EH (cell line): ENCODE results near the gene PTBP3.
A peak's percentile ranks its signal among the peaks of the same experiment; 100 is the strongest.
"Not testable (repeated sequence)": the region's sequence is repeated elsewhere in the genome, so short reads cannot be mapped to it uniquely, and the experiment has no call there.

Experiments
- DNase-seq: peaks from one replicate; pipeline ENCODE4 v3.0.0-alpha.2; 2015; ENCODE audit warnings: low read depth

The PTBP3 gene

DNA sequence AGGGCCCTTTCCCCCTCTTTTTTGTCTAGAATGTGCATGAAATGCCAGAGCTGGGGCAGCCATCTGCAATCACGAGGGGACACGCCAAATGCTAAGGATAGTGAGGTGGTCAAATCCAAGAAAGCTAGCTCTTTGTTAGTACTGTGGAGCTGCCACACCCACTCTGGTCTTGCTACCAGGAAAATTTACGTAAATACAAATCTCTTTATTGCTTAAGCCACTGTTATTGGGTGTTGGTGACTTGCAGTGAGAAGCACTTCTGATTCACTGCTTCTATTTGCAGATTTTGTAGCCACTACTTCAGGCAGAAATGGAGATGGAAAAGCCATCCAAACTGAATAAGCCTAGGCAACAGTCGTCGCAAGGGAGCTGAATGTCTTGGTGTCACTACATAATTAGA, 132.7 kb downstream of the PTBP3 start:
- DNase-seq: no peak

GRCh38 chr9:112198646-112199045, 134.8 kb downstream of the PTBP3 start:
- DNase-seq: peak; percentile 11

DNA sequence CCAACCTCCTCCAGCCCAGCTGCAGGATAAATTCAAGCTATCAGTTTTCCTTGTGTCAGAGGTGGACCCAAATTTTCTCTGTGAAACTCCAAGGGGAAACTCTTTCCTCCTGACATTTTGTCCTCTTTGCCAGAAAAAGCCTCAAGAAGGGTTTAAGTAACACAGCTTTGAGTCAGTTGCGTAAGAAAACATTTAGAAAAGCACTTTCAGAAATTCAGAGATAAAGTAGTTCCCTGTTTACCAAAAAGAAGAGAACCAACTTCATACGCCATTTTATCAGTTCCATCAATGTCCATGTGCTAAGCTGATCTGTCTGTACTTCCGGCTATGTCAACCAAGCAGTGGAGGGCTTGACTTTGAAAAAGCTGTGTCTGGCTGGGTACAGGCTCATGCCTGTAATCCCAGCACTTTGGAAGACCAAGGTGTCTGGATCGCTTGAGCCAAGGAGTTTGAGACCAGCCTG, 138.4 kb downstream of the PTBP3 start:
- peak; percentile 20 for DNase-seq

DNA sequence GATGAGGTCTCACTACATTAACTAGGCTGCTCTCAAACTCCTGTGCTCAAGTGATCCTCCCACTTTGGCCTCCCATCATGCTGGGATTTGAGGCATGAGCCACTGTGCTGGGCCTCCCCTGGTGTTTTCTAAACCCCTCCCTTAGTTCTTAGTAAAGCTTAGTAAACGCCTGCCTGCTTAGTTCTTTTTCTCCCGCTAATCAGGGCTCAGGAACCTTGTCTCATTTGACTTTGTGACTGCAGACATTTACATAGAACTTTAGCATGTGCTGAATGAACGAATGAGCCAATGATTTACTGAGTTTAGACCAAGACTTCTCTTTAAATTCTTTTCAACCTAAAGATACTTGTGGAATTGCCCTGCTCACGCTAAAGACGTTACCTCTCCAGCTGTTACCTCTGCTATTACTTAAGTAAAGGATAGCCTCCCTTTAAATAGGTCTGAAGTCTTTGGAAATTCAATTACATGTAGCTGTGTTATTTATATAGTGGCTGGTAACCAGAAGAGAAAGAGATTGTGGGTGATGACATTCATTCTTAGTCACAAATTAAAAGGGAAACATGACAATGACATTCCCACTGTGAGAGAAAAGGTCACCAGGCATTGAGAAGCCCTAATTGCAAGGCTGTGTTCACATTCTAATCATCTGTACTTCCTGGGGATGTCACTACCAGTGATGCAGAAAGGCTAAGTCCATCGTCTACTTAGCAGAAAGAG, 139.7 kb downstream of the PTBP3 start:
- DNase-seq: peak; percentile 14

- not testable (repeated sequence) for DNase-seq
These were observed 143.1 kb downstream of the PTBP3 start for GRCh38 chr9:112190320-112190719.

- DNase-seq: no peak
These were observed 144.5 kb downstream of the PTBP3 start for GRCh38 chr9:112188884-112189283.

DNA sequence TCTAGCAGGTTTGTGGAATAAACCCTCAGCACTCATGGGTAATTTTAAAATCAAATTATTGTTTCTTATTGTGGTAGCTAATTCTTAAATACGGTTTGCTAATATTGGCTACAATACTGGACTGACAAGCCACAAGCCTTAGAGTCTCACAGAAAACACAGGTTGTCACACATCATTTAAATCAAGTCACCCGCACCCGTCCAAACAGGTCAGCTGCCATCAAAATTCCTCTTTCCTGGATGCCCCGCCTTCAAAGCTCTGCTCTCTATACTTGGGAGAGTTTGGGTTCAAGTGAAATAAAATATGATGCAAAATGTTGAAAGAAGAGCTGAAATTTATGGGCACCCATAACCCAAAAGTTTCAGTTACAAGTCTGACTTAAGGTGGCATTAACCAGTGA, 146.0 kb downstream of the PTBP3 start:
- DNase-seq: no peak

- no peak for DNase-seq
These were observed 146.7 kb downstream of the PTBP3 start for GRCh38 chr9:112186695-112187094.

GRCh38 chr9:112184946-112185345, 148.5 kb downstream of the PTBP3 start:
- no peak for DNase-seq

DNA sequence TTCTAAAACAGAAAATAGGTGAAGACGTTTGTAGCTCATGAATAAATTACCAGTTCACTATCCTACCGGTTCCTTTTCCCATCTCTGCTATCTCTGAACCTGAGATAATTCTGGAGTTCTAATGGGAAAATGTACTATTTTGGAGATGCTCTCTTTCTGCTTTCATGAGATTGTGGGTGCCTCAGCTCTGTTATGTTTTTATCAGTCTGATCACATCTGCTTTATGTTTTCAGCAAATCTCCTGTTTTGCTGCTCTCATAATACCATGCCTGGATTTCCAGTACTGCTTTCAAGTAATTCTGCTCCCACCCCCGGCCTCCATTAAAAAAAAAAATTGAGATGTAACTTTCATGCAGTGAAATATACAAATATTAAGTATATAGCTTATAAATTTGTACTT, 149.2 kb downstream of the PTBP3 start:
- DNase-seq: no peak

GRCh38 chr9:112180387-112180881, 153.0 kb downstream of the PTBP3 start:
- peak; percentile 56 for DNase-seq

DNA sequence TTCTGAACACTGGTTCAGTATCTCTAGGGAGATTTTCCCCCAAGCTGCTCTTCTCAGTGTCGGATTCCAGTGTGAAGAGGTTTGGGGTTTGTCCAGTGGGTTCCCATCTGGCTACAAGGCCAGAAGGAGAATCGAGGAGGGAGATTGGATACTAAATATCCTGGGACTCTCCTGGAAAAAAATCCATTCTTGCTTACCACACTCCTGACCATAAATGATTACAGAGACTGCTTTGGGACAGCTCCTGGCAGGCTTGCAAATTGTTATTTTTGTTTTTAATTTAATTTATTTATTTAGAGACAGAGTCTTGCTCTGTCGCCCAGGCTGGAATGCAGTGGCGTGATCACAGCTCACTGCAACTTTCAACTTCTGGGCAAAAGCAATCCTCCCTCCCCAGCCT, 153.6 kb downstream of the PTBP3 start:
- DNase-seq: peak; percentile 61

DNA sequence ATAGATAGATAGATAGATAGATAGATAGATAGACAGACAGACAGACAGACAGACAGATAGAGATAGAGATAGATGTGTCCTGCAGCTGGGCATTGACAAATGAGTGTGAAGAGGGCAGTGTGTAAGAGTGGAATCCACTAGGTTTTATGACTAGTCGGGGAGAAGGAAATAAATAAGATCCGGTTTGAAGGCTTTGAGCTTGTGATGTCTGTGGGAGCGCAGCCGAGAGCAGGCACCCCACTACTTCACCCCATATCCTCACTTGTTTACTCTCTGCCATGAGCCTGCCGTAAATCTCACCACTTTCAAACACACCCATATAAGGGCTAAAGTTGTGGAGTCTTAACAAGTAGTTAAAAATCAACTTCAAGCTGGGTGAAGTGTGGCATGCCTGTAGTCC, 156.9 kb downstream of the PTBP3 start:
- DNase-seq: no peak

DNA sequence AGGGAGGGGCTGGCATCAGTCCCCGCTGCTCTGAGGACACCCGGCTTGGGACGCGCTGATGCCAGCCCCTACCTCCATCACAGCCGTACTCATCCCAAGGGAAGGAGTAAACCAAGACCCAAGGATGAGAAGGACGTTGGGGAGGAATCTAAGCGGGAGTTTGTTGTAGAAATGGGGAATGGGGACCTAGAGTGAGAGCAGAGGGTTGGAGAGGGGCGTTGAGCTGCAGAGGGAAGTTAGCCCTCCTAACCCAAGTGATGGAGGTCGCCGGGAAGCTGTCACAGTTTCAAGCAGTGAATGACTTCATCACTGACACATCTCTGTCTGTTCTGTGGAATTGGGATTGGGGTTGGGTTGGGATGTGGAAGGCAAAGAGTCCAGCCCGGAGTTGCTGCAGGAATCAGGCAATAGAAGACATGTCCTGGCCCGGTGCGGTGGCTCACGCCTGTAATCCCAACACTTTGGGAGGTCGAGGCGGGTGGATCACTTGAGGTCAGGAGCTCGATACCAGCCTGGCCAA, 157.6 kb downstream of the PTBP3 start:
- no peak for DNase-seq

- DNase-seq: peak; percentile 36
These were observed 158.2 kb downstream of the PTBP3 start, which contains the start of gene SUSD1 for GRCh38 chr9:112174965-112175795. SUSD1 (minus strand) TSS chr9:112175297; CDS start chr9:112175235, 62 bp downstream.

- peak; percentile 76 for DNase-seq
These were observed 159.0 kb downstream of the PTBP3 start for GRCh38 chr9:112174222-112174964.

- DNase-seq: no peak
These were observed 159.8 kb downstream of the PTBP3 start for GRCh38 chr9:112173489-112174221.

DNA sequence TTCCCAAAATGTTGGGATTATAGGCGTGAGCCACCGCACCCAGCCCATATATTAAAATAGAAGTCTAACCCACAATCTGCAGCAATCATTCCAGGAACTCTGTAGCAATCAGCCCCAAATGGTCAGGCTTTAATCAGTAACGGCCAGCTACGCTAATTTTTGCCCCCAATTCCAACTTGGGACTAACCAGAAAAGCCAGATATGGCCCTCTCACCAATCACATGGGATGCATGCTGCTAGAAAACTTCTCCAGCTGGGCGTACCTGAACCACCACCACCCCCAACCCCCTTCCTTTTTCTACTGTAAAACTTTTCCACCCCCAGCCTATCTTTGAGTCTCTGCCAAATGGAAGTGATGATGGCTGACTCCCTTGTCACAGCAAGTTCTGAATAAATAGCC, 162.5 kb downstream of the PTBP3 start:
- DNase-seq: no peak

GRCh38 chr9:112170235-112170634, 163.2 kb downstream of the PTBP3 start:
- DNase-seq: no peak

DNA sequence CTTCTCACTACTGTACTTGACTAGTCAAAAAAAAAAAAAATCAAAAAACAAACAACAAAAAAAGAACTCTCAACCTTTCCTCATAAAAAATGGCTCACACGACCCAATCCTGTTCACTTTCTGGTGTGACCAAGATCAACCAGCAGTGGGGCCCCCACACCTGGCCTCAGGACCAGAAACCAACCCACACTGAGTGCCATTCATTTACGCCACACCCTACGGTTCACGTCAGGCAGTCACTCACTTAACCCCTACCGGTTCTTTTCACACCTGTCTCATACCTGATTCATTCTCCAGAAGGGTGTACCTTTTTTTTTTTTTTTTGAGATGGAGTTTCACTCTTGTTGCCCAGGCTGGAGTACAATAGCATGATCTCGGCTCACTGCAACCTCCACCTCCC, 164.1 kb downstream of the PTBP3 start:
- DNase-seq: no peak

GRCh38 chr9:112168197-112168596, 165.2 kb downstream of the PTBP3 start:
- no peak for DNase-seq
